ENCODE measurements around the gene IL17C. TPM values are rescaled to one million over a fixed set of nuclear protein-coding genes. Genes with fewer than 3 reads are reported as not detected.

The IL17C gene
- total RNA-seq, 2 donors from 2014 or later, result not detected

GRCh38 chr16:88593489-88593888 is 44.9 kb upstream of the IL17C start:
- Histone ChIP-seq H3K9me3 (no peaks in the 10 kb centered on the region), H3K27me3 (no peaks in the 10 kb centered on the region), H3K4me3 (no peak overlapping the region), H3K4me1 (no peaks in the 10 kb centered on the region), H3K36me3 (peaks cover 4% of the 10 kb centered on the region), H3K9ac (ENCODE audit: low read depth in 2 of 2, low read length in 2 of 2) (no peak overlapping the region), H3K27ac (no peak overlapping the region)
- DNase-seq, result no peak
- no peak for TF ChIP-seq CTCF (IDR thresholded peaks at IDR 0.05)
- intact Hi-C loops (cut with DNase I), result no loop called here

DNA sequence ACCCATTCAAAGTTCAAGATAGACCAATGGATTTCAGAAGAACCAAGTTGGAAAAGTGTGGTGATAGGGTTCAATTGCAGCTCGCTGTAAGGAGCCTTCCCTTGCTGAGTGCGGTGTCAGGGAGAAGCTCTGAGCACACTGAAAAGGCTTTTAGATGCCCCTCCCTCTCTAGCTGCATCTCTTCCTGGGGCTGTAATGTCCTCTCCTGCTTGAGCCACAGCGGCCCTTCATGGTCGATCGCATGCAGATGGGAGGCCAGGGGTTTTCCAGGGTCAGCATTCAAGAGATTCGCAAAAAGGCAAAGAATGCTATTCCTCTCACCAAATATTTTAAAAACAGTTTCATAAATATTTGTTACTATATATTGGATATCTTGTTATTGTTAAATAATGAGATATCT is 44.5 kb upstream of the IL17C start:
- intact Hi-C loops (cut with DNase I), result no loop called here
- Histone ChIP-seq H3K9me3 (no peaks in the 10 kb centered on the region), H3K36me3 (peaks cover 6% of the 10 kb centered on the region), H3K9ac (ENCODE audit: low read depth in 2 of 2, low read length in 2 of 2) (no peak overlapping the region), H3K27me3 (no peaks in the 10 kb centered on the region), H3K27ac (no peak overlapping the region), H3K4me1 (no peaks in the 10 kb centered on the region), H3K4me3 (no peak overlapping the region)
- DNase-seq, result no peak
- TF ChIP-seq CTCF (IDR thresholded peaks at IDR 0.05), result no peak

DNA sequence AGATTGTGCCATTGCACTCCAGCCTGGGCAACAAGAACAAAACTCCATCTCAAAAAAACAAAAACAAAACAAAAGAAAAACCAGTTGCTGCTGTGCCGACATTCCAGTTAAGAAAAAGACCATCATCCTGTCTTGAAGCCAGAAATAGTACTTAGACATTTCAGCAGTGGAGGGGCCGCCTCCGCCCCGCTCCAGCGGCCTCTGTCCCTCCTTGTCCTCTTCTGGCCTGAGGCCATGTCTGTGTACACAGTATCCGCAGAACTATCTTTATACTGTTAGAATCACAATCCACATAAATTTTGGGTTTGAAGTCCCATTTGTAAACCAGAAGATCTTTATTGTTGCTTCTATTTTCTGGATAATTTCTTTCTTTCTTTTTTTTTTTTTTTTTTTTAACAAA is 43.3 kb upstream of the IL17C start:
- Histone ChIP-seq H3K9ac (ENCODE audit: low read depth in 2 of 2, low read length in 2 of 2) (no peak overlapping the region), H3K9me3 (no peaks in the 10 kb centered on the region), H3K4me1 (no peaks in the 10 kb centered on the region), H3K4me3 (no peak overlapping the region), H3K36me3 (peaks cover 11% of the 10 kb centered on the region), H3K27ac (no peak overlapping the region), H3K27me3 (no peaks in the 10 kb centered on the region)
- no peak for TF ChIP-seq CTCF (IDR thresholded peaks at IDR 0.05)
- no peak for DNase-seq
- intact Hi-C loops (cut with DNase I), result no loop called here

GRCh38 chr16:88595921-88596320 is 42.5 kb upstream of the IL17C start:
- no peak overlapping the region for H3K27ac ChIP-seq
- intact Hi-C loops (cut with DNase I), result no loop called here
- TF ChIP-seq CTCF (IDR thresholded peaks at IDR 0.05), result no peak
- no peaks in the 10 kb centered on the region for H3K9me3 ChIP-seq
- H3K4me1 ChIP-seq, result no peaks in the 10 kb centered on the region
- H3K36me3 ChIP-seq, result peaks cover 14% of the 10 kb centered on the region
- no peak overlapping the region for H3K4me3 ChIP-seq
- H3K27me3 ChIP-seq, result no peaks in the 10 kb centered on the region
- DNase-seq, result no peak
- H3K9ac ChIP-seq (ENCODE audit: low read depth in 2 of 2, low read length in 2 of 2), result no peak overlapping the region

- H3K4me3 ChIP-seq, result no peak overlapping the region
- intact Hi-C loops (cut with DNase I), result no loop called here
- peaks cover 14% of the 10 kb centered on the region for H3K36me3 ChIP-seq
- no peak for DNase-seq
- TF ChIP-seq CTCF (IDR thresholded peaks at IDR 0.05), result no peak
- H3K9ac ChIP-seq (ENCODE audit: low read depth in 2 of 2, low read length in 2 of 2), result no peak overlapping the region
- H3K27ac ChIP-seq, result no peak overlapping the region
- H3K27me3 ChIP-seq, result no peaks in the 10 kb centered on the region
- no peaks in the 10 kb centered on the region for H3K4me1 ChIP-seq
- no peaks in the 10 kb centered on the region for H3K9me3 ChIP-seq
Observed at GRCh38 chr16:88596483-88596882, 41.9 kb upstream of the IL17C start.
